ENCODE results near the gene ITGA11. TPM values are rescaled to one million over a fixed set of nuclear protein-coding genes. Genes with fewer than 3 reads are reported as not detected.

Gene ITGA11
- total RNA-seq, 3 donors from 2014 or later (not counting 1 experiment from before 2014, with no cell fraction given): not detected

GRCh38 chr15:68284616-68285258 is 147.2 kb downstream of the ITGA11 start:
- H3K36me3 Mint-ChIP-seq: peaks cover 3% of the 10 kb centered on the region
- Histone ChIP-seq H3K36me3 (ENCODE audit: control insufficient read depth, insufficient read depth, low read length) (peaks cover 11% of the 10 kb centered on the region), H3K4me3 (ENCODE audit: low read length) (no peak overlapping the region), H3K4me1 (ENCODE audit: control insufficient read depth, insufficient read depth, low read length) (peaks cover 14% of the 10 kb centered on the region), H3K27ac (ENCODE audit: low read length) (no peak overlapping the region), H3K27me3 (ENCODE audit: control insufficient read depth, insufficient read depth, low read length) (no peaks in the 10 kb centered on the region), H3K9me3 (ENCODE audit: control insufficient read depth, insufficient read depth, low read length) (no peaks in the 10 kb centered on the region)
- intact Hi-C loops (cut with micrococcal nuclease): loop anchor here (10.0 kb wide), 1 partner anchor 1030 kb away; the partner anchor contains the start of genes AAGAB and IQCH
- no peaks in the 10 kb centered on the region for H3K27me3 Mint-ChIP-seq (ENCODE audit: low read depth in 2 of 2)
- H3K27ac Mint-ChIP-seq: peak overlapping the region; percentile 32 to 52
- ATAC-seq (no peak), DNase-seq (no peak)
- 97% methylated on average over 5 of the region's 7 CpGs for WGBS (ENCODE audit: insufficient coverage)
- H3K4me3 Mint-ChIP-seq: no peak overlapping the region
- no peak for TF ChIP-seq CTCF (IDR thresholded peaks at IDR 0.05)
- peaks cover 66 to 67% of the 10 kb centered on the region in 2 donors for H3K4me1 Mint-ChIP-seq
- H3K9me3 Mint-ChIP-seq: no peaks in the 10 kb centered on the region

GRCh38 chr15:68283401-68283800 is 148.6 kb downstream of the ITGA11 start:
- intact Hi-C loops (cut with micrococcal nuclease): loop anchor here (10.0 kb wide), 1 partner anchor 1029 kb away; the partner anchor contains the start of genes AAGAB and IQCH
- H3K27ac ChIP-seq (ENCODE audit: low read length): no peak overlapping the region
- H3K27me3 ChIP-seq (ENCODE audit: control insufficient read depth, insufficient read depth, low read length): no peaks in the 10 kb centered on the region
- ATAC-seq (no peak), DNase-seq (no peak)
- H3K36me3 ChIP-seq (ENCODE audit: control insufficient read depth, insufficient read depth, low read length): peaks cover 7% of the 10 kb centered on the region
- Mint-ChIP-seq H3K4me3 (no peak overlapping the region), H3K27ac (no peak overlapping the region), H3K9me3 (no peaks in the 10 kb centered on the region), H3K4me1 (peaks cover 68 to 76% of the 10 kb centered on the region in 2 donors), H3K27me3 (ENCODE audit: low read depth in 2 of 2) (no peaks in the 10 kb centered on the region), H3K36me3 (no peaks in the 10 kb centered on the region)
- H3K4me1 ChIP-seq (ENCODE audit: control insufficient read depth, insufficient read depth, low read length): peaks cover 22% of the 10 kb centered on the region
- no peak overlapping the region for H3K4me3 ChIP-seq (ENCODE audit: low read length)
- WGBS (ENCODE audit: insufficient coverage): no CpG with 5 or more reads among the region's 2 CpGs
- no peak for TF ChIP-seq CTCF (IDR thresholded peaks at IDR 0.05)
- H3K9me3 ChIP-seq (ENCODE audit: control insufficient read depth, insufficient read depth, low read length): no peaks in the 10 kb centered on the region

GRCh38 chr15:68281008-68281407 is 151.0 kb downstream of the ITGA11 start:
- Histone ChIP-seq H3K9me3 (ENCODE audit: control insufficient read depth, insufficient read depth, low read length) (no peaks in the 10 kb centered on the region), H3K4me1 (ENCODE audit: control insufficient read depth, insufficient read depth, low read length) (peaks cover 33% of the 10 kb centered on the region), H3K27ac (ENCODE audit: low read length) (no peak overlapping the region), H3K27me3 (ENCODE audit: control insufficient read depth, insufficient read depth, low read length) (no peaks in the 10 kb centered on the region), H3K36me3 (ENCODE audit: control insufficient read depth, insufficient read depth, low read length) (peaks cover 7% of the 10 kb centered on the region), H3K4me3 (ENCODE audit: low read length) (no peak overlapping the region)
- Mint-ChIP-seq H3K9me3 (no peaks in the 10 kb centered on the region), H3K27ac (peak overlapping the region; percentile 96 to 98), H3K36me3 (no peaks in the 10 kb centered on the region), H3K4me1 (peaks cover 63 to 68% of the 10 kb centered on the region in 2 donors), H3K27me3 (ENCODE audit: low read depth in 2 of 2) (no peaks in the 10 kb centered on the region), H3K4me3 (peak overlapping the region; percentile 94)
- no peak for TF ChIP-seq CTCF (IDR thresholded peaks at IDR 0.05)
- WGBS (ENCODE audit: insufficient coverage): no CpG with 5 or more reads among the region's 1 CpG
- DNase-seq: no peak
- intact Hi-C loops (cut with micrococcal nuclease): loop anchor here (10.0 kb wide), 1 partner anchor 1026 kb away; the partner anchor contains the start of genes AAGAB and IQCH
- ATAC-seq: no peak

All from natural killer cell (primary cell).